ENCODE results near the gene CSE1L. TPM values are rescaled to one million over a fixed set of nuclear protein-coding genes. Genes with fewer than 3 reads are reported as not detected.
"Not testable (repeated sequence)": the region's sequence is repeated elsewhere in the genome, so short reads cannot be mapped to it uniquely, and the experiment has no call there.

Gene CSE1L
- total RNA-seq, 4 donors from 2014 or later: 32.8 to 88.9 (median 70.1) TPM

DNA sequence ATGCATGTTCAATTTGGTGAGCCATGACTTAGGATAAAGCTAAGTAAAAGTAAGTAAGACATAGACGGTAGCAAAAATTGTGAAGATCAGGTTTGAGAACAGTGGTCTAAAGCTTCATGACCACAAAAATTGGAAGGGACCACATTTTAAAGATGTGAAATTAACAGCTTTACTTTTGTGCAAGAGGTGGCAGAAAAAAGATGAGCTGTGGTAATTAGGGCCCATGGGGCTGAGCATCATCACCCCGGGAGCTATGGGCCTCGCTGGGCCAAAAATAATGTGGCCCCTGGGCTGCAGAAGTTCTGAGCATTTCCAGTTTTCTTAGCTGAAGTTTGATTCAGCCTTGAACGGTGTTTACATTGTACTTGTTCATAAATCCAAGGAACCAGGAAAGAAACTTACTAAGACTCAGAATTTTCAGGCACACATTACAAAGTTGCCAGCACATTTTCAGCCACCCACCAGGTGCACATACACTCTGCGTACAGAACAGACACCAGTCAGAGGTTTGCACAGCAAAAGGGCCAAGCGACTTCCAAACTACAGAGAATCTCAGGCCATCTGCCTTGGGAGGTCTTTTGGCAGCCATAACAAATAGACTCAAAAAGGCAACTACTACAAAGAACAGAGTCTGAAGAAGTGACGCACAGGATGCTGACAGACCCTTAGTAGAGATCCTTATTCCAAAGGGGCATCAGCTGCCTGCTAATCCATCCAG lies 57.7 kb downstream of the CSE1L start:
- 72 to 90% methylated on average over 5 to 7 of the region's 7 CpGs for whole genome bisulfite sequencing, 2 donors
- no peak for DNase-seq
- Histone ChIP-seq H3K9me3 (no peaks in the 10 kb centered on the region), H3K27me3 (no peaks in the 10 kb centered on the region), H3K36me3 (peaks cover 6 to 66% (median 17%) of the 10 kb centered on the region in 3 donors), H3K27ac (no peak overlapping the region), H3K4me1 (no peaks in the 10 kb centered on the region), H3K4me3 (no peak overlapping the region)
- intact Hi-C loops (cut with DNase I): no loop called here
- no peak for TF ChIP-seq POLR2A (IDR thresholded peaks at IDR 0.05)
- TF ChIP-seq, protein P1, sequence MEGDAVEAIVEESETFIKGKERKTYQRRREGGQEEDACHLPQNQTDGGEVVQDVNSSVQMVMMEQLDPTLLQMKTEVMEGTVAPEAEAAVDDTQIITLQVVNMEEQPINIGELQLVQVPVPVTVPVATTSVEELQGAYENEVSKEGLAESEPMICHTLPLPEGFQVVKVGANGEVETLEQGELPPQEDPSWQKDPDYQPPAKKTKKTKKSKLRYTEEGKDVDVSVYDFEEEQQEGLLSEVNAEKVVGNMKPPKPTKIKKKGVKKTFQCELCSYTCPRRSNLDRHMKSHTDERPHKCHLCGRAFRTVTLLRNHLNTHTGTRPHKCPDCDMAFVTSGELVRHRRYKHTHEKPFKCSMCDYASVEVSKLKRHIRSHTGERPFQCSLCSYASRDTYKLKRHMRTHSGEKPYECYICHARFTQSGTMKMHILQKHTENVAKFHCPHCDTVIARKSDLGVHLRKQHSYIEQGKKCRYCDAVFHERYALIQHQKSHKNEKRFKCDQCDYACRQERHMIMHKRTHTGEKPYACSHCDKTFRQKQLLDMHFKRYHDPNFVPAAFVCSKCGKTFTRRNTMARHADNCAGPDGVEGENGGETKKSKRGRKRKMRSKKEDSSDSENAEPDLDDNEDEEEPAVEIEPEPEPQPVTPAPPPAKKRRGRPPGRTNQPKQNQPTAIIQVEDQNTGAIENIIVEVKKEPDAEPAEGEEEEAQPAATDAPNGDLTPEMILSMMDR (IDR thresholded peaks at IDR 0.05): no peak

DNA sequence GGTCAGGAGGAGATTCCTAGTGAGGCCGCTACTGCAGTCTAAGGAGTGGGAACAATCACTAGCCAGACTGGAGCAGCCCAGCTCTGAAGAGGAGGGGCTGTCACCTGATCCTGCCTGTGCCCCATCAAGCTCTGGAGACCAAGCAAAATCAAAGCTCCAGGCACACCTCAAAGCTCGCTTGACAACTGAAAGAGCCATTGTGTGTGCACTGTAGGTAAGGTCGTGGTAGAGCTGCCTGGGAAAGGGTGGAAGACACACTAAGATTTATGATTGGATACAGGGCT lies 58.2 kb downstream of the CSE1L start:
- peaks cover 6 to 61% (median 17%) of the 10 kb centered on the region in 3 donors for H3K36me3 ChIP-seq
- TF ChIP-seq POLR2A (IDR thresholded peaks at IDR 0.05): no peak
- TF ChIP-seq, protein P1 (IDR thresholded peaks at IDR 0.05): no peak
- H3K4me3 ChIP-seq: no peak overlapping the region
- intact Hi-C loops (cut with DNase I): no loop called here
- H3K4me1 ChIP-seq: no peaks in the 10 kb centered on the region
- WGBS, 2 donors: 57 to 75% methylated on average over 1 to 3 of the region's 3 CpGs
- no peak for DNase-seq
- H3K27ac ChIP-seq: no peak overlapping the region
- H3K27me3 ChIP-seq: no peaks in the 10 kb centered on the region
- H3K9me3 ChIP-seq: no peaks in the 10 kb centered on the region

DNA sequence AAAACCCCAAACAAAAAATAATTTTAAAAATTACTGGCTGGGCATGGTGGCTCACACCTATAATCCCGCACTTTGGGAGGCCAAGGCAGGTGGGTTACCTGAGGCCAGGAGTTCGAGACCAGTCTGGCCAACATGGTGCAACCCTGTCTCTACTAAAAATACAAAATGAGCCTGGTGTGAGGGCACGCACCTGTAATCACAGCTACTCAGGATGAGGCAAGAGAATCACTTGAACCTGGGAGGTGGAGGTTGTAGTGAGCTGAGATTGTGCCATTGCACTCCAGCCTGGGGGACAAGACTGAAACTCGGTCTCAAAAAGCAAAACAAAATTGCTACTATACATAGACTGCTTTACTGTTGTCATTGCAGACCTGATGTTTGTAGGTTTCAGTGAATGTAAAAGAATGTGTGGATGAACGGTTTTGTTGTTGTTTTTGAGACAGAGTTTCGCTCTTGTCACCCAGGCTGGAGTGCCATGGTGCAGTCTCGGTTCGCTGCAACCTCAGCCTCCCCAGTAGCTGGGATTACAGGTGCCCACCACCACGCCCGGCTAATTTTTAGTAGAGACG lies 59.0 kb downstream of the CSE1L start:
- H3K4me1 ChIP-seq; H3K27ac ChIP-seq; intact Hi-C loops (cut with DNase I); DNase-seq; H3K4me3 ChIP-seq; H3K9me3 ChIP-seq; H3K27me3 ChIP-seq: not testable (repeated sequence)
- 93% methylated on average over 9 to 10 of the region's 11 CpGs for WGBS, 2 donors
- peaks cover 6 to 58% (median 17%) of the 10 kb centered on the region in 3 donors for H3K36me3 ChIP-seq

DNA sequence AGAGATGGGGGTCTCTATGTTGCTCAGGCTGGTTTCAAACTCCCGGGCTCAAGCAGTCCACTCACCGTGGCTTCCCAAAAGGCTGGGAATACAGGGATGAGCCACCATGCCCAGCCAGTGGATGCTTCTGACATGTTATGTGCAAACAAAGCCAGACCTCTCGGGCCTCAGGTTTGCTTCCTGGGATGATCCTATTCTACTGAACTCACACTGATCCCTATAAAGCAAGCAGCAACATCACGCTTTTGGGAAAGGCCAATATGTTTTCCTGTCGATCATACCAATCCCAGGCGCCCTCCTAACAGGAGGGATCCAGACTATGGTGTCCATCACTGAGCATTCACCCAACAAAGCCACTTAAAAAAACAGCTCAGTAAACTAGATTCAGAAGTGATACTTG lies 60.2 kb downstream of the CSE1L start:
- Histone ChIP-seq H3K27ac (no peak overlapping the region), H3K4me1 (no peaks in the 10 kb centered on the region), H3K27me3 (no peaks in the 10 kb centered on the region), H3K4me3 (no peak overlapping the region), H3K36me3 (peaks cover 6 to 55% (median 17%) of the 10 kb centered on the region in 3 donors), H3K9me3 (no peaks in the 10 kb centered on the region)
- whole genome bisulfite sequencing, 2 donors: 93 to 100% methylated on average over 2 to 4 of the region's 6 CpGs
- intact Hi-C loops (cut with DNase I): no loop called here
- no peak for DNase-seq
- TF ChIP-seq POLR2A (IDR thresholded peaks at IDR 0.05): no peak
- TF ChIP-seq, protein P1 (IDR thresholded peaks at IDR 0.05): no peak

DNA sequence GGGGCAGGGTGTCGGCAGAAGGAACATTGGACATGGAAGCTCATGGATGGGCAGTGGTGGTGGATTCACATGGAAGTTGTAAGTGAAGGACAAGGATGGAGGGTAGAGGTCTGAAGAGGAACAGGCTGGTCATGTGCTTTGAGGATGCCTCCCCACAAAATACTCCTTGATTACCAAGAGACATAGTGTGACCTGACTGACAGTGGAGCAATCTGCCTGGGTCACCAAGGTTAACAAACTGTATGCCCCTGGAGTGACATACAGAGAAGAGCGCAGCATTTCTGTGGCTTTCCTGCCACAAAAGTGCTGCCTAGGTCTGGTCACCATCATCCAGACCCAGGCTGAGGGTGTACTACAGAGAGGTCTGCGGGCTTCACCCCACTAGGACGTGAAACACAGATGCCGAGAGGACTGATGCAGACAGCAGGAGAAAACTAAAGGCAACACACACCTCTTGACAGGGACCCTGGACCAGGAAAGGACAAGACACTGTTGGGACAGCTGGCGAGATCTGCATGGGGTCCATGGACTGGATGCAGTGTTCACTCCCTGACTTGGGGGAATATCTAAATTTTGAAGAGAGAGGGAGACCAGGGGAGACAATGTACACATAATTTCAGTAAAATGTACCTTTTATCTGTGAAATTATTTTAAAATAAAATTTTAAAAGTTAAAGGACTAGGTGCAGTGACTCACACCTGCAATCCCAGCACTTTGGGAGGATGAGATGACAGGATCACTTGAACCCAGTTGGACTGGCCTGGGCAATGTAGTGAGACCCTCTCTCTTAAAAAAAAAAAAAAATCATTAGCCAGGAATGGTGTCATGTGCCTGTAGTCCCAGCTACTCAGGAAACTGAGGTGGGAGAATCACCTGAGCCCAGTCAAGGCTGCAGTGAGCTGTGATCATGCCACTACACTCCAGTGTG lies 64.9 kb downstream of the CSE1L start:
- H3K27me3 ChIP-seq: no peaks in the 10 kb centered on the region
- H3K4me1 ChIP-seq: no peaks in the 10 kb centered on the region
- H3K4me3 ChIP-seq: no peak overlapping the region
- whole genome bisulfite sequencing, 2 donors: 89 to 93% methylated on average over 6 of the region's 6 CpGs
- TF ChIP-seq, protein P1 (IDR thresholded peaks at IDR 0.05): no peak
- no peak for TF ChIP-seq POLR2A (IDR thresholded peaks at IDR 0.05)
- peaks cover 3 to 62% (median 20%) of the 10 kb centered on the region in 3 donors for H3K36me3 ChIP-seq
- no peaks in the 10 kb centered on the region for H3K9me3 ChIP-seq
- no peak overlapping the region for H3K27ac ChIP-seq
- DNase-seq: no peak
- intact Hi-C loops (cut with DNase I): no loop called here
